ENCODE measurements around the gene TTC21A.

Gene TTC21A

GRCh38 chr3:39164414-39164813 lies 56.9 kb downstream of the TTC21A start:
- no peak for DNase-seq (ENCODE audit: extremely low read depth, low read depth)
- TF ChIP-seq CTCF (IDR thresholded peaks at IDR 0.05; ENCODE audit: low read depth, low read length, missing control alignments) = no peak
- H3K4me3 ChIP-seq (replicated peaks; ENCODE audit: low read depth, low read length) = no peak overlapping the region

GRCh38 chr3:39165518-39165917 lies 58.0 kb downstream of the TTC21A start:
- no peak overlapping the region for H3K4me3 ChIP-seq (replicated peaks; ENCODE audit: low read depth, low read length)
- no peak for DNase-seq (ENCODE audit: extremely low read depth, low read depth)
- TF ChIP-seq CTCF (IDR thresholded peaks at IDR 0.05; ENCODE audit: low read depth, low read length, missing control alignments) = no peak

- H3K4me3 ChIP-seq (replicated peaks; ENCODE audit: low read depth, low read length) = no peak overlapping the region
- DNase-seq (ENCODE audit: extremely low read depth, low read depth) = peak; percentile 90
- TF ChIP-seq CTCF (IDR thresholded peaks at IDR 0.05; ENCODE audit: low read depth, low read length, missing control alignments) = peak; percentile 3
Measured at GRCh38 chr3:39166134-39166710, 58.7 kb downstream of the TTC21A start.

- no peak for DNase-seq (ENCODE audit: extremely low read depth, low read depth)
- H3K4me3 ChIP-seq (replicated peaks; ENCODE audit: low read depth, low read length) = no peak overlapping the region
- TF ChIP-seq CTCF (IDR thresholded peaks at IDR 0.05; ENCODE audit: low read depth, low read length, missing control alignments) = no peak
Measured at GRCh38 chr3:39166932-39167532, 59.6 kb downstream of the TTC21A start.

GRCh38 chr3:39168156-39168780 lies 60.8 kb downstream of the TTC21A start:
- no peak overlapping the region for H3K4me3 ChIP-seq (replicated peaks; ENCODE audit: low read depth, low read length)
- no peak for TF ChIP-seq CTCF (IDR thresholded peaks at IDR 0.05; ENCODE audit: low read depth, low read length, missing control alignments)
- DNase-seq (ENCODE audit: extremely low read depth, low read depth) = no peak

- no peak for DNase-seq (ENCODE audit: extremely low read depth, low read depth)
- no peak for TF ChIP-seq CTCF (IDR thresholded peaks at IDR 0.05; ENCODE audit: low read depth, low read length, missing control alignments)
- H3K4me3 ChIP-seq (replicated peaks; ENCODE audit: low read depth, low read length) = no peak overlapping the region
Measured at GRCh38 chr3:39169712-39170111, 62.2 kb downstream of the TTC21A start.
